HG02759 (cell line): ENCODE results near the gene CARD19.
A peak's percentile ranks its signal among the peaks of the same experiment; 100 is the strongest.

ENCODE experiments used
- ATAC-seq: cut with Tn5 transposase; IDR thresholded peaks from one replicate; pipeline ENCODE4 v1.9.1; 2021; ENCODE audit warnings: mild to moderate bottlenecking, moderate library complexity; ENCODE audit not compliant: unreplicated experiment

The CARD19 gene

DNA sequence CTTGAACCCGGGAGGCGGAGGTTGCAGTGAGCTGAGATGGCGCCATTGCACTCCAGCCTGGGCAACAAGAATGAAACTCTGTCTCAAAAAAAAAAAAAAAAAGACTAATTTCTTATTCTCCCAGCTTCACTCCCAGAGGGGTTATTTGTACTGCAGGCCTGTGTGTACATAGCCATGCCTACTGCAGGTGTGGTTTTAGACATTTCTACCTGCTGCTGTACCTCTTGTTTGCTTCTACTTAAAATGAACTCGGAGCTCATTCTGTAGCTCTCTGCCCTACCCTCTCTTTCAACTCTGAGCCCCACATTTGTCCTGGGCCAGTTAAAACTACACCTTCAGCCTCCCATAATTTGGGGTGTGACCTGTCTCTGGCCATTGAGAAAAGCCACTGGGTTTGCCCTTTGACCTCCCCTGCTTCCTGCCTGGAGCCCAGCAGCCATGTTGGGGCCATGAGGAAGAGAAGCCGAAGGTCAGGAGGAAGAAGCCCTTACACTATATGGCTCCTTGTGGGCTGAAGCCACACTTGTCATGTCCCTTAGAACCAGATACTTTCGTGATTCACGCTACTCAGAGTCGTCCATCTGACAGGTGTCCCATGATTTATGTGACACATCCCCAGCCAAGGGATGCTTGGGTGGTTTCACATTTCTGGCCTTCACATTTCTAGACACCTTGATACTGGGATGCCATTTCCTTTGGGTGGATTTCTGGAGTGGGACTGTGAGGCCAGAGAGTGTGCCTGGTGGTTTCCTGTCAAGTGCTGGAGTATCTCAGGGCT is 9.4 kb upstream of the CARD19 start:
- no peak for ATAC-seq

DNA sequence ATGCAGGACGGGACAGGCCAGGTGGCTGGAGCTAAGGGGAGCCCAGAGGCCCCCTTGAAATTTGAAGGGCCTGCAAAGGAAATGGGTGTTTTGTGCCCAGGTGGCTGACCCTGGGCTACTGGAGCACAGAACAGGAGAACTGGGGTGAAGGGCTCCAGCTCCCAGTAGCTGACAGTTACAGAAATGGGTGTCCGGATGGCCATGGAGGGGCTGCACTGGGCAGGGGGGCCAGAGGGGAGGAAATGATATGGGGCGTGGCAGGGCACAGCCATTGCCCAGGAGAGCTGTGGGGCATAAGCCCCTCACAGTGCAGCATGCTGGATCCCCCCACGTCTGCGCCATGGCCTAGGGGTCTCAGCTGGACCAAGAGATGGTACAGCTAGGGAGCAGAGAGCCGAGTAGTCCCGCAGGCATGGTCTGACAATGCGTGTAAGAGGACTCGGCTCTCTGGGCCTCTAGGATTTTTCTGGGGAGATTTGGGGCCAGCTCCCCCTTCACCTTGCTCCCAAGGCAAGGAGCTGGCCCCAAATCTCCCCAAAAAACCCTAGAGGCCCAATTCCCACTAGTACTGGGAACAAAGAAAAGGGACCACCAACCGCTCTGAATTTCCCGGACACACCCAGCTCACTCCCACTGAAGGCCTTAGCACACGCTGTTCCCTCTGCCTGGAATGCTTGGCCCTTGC is 7.9 kb upstream of the CARD19 start:
- no peak for ATAC-seq

DNA sequence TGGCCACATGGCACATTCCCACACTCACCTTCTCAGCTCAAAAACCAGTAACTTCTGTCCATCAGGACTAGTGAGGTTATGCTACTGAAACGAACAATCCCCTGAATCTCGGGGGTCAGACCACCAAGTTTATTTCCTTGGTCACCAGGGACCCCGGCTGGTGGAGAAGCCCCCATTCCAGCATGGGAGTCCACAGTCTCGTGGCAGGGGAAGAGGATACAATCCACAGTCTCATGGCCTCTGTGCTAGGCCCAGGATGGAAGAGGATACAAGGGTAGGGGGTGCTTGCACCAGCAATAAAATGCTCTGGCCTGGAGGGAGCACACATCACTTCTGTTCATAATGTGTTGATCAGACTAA is 7.4 kb upstream of the CARD19 start:
- no peak for ATAC-seq

DNA sequence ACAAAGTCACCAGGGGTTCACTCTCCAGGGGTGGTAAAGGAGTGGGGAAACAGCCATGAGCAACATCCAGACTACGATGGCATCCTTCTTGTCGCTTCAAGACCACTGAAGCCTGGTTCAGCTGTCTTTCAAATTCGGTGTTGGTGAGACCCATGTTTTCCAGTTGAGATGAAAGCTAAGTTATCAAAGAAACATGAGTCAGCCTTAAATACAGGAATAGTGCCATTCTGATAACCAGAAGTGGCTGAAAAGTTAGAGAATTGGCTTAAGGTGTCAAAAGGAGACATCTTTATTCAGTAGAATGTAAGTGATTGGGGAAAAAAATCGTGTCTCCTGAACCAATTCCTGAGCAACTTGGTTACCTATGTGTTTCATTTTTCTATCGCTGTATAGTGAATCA is 7.0 kb upstream of the CARD19 start:
- no peak for ATAC-seq

DNA sequence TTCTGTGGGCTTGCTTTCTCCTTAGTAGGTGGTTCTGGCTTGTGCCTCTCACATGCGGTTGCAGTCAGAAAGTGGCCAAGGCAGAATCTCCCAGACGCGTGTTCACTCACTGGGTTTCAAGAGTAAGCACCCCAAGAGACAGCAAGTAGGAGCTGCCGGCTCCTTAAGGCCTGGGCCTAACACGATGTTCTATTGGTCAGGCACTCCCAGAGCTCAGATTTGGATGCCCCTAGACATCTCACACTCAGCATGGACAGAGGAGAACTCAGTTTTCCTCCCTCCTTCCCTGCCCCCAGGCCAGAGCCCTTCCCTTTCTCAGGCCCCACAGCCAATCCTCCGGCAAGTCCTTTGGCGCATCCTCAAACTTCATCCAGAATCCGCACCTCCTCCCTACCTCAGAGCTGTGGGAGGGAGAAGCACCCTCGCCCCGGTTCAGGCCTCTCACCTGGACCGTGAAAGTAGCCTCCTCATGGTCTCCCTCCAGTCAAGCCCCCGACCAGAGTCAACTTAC is 6.5 kb upstream of the CARD19 start:
- no peak for ATAC-seq

DNA sequence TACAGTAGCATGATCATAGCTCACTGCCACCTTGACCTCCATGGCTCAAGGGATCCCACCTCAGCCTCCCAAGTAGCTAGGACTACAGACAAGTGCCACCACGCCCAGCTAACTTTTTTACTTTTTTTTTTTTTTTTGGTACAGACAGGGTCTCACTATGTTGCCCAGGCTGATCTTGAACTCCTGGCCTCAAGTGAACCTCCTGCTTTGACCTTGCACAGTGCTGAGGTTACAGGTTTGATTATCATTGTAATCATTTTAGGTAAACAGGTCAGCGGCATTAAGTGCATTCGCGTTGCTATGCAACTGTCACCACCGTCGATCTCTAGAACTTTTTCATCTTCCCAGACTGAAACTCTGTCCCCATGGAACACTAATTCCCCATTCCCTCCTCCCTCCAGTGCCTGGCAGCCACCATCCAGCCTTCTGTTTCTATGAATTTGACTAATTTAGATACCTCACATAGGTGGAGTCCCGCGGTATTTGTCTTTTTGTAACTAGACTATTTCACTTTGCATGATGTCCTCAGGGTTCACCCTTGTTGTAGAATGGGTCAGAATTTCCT is 5.8 kb upstream of the CARD19 start:
- ATAC-seq: no peak

DNA sequence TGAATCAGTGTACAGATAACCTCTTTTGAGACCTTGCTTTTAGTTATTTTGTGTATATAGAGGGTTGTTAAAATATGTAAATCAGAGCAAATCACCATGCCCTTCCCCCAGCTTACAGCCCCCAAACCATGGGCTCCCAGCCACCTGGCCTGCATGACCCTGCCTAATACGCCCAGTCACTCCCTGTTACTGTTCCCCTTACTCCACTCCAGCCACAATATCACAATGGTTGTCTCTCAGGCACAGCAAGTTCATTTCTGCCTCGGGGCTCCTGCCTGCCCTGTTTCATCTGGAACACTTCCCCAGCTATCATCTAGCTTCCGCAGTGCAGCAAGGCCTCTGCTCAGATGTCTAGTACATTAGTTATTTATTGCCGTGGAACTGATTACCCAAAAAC is 5.0 kb upstream of the CARD19 start:
- ATAC-seq: no peak

DNA sequence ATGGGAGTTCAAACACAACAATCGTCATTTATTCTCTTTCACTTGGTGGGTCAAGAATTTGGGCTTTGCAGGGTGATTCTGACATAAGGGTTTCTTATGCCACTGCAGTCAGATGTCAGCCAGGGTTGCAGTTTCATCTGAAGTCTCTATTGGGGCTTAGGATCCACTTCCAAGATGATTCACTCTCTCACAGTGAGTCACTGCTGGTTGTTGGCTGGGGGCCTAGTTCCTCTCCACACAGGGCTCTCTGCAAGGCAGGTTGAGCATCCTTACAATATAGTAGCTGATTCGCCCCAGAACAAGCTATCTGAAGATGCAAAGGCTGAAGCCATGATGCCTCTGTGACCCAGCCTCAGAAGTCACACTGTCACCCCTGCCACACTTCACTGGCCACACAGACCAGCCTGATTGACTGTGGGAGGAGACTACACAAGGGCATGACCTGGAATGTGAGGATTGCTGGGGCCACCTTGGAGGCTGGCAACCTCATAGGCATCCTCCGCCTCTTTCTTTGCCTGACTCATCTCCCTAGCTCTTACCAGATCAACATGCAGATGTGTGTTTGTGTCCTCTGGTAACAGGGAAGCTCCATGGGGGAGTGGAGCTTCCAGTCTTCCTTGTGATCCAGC is 4.5 kb upstream of the CARD19 start:
- ATAC-seq: no peak

DNA sequence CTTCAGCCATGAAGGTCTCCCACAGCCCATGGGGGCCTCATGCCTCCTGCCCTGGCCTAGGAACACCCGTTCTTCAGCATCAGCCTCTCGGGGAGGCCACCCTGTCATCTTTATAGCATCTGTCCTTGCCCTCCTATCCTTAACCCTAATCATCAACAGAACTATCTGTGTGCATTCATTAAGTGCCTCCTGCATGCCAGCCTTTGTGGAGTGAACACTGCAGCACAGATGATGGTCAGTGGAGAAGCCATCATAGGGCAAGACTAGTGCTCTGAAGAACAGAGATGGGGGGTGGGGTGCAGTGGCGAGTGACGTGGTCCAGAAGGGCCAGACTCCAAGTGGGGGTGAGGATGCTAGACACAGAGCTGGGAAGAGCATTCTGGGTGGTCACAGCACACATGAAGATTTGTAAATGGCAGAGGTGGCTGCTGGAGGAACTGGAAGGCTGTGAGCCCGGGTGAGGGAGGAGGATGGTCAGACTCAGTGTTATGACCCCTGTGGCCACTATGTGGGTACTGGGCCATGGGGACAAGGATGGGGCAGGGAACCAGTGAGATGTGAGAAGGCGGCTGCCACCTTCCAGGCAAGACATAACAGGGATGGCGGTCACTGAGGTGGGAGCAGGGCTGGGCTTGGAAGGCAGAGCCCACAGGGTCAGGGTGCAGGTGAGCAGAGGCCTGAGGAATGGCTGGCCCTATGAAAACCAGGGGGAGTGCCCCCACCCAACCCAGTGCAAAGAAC is 3.6 kb upstream of the CARD19 start:
- no peak for ATAC-seq

DNA sequence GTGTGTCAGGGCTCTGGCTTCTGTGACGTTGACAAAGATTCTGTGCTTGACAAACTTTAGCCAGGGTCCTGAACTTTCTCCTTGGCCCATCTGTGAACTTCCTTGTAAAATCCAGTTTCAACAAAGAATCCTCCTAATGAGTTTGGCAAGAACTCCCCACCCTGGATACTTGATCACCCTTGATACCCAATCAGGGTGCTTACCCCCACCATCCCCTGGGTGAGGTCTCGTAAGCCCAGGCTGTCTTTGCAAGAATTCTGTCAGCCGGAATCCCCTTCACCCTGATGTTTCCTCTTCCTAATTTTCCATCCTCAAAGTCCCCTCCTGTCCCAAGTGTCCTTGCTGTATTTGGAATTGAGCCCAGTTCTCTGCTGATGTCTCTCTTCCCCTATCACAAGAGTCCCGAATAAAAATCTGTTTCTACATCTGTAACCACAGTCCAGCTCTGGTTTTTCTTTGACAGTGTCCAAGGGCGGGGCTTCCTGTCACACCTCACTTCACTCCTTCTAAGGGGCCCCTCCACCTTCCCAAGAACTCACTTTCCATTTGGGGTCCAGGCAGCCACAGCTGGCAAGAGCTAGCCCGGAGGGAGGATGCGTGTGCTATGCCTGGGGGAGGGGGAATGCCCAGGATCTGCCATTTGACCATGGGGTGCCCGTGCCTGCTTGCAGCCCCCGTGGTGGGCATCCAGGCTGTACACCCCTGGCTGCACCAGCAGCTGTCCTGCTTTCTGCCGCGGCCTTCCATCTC is 2.7 kb upstream of the CARD19 start:
- ATAC-seq: no peak

DNA sequence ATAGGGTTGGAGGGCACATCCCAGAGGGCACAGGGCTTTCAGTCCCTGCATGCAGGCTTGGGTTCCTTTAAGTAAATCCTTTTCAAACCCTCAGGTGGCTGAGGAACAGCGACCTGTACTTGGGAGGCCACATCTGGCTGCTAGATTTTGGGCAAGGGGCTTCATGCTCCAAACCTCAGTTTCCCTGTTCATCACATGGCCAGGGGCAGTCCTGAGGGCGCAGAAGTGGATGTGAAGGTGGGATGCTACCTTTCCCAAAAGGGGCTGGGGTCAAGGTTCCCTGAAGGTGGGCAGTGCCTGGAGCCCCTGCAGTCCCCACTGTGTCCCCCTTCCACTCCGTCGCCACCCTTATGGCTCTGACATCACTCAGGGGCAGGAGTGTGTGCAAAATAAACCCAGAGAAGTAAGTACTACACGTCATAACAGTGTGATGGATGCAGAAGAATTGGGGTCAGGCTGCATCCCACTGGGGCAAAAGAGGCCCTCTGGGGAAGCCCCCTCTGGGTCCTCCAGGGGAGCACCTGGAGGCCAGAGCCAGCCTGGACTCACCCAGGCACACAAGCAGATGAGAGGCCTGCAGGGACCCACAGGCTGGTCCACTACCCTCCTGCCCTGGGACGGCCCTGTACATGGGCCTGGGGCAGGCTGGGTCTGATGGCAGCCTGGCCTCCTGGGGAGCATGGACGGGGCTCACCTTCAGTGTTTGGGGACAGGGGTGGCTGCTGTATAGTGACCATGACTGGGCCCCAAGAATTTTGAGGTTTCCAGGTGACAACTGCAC is 1.9 kb upstream of the CARD19 start:
- ATAC-seq: no peak

DNA sequence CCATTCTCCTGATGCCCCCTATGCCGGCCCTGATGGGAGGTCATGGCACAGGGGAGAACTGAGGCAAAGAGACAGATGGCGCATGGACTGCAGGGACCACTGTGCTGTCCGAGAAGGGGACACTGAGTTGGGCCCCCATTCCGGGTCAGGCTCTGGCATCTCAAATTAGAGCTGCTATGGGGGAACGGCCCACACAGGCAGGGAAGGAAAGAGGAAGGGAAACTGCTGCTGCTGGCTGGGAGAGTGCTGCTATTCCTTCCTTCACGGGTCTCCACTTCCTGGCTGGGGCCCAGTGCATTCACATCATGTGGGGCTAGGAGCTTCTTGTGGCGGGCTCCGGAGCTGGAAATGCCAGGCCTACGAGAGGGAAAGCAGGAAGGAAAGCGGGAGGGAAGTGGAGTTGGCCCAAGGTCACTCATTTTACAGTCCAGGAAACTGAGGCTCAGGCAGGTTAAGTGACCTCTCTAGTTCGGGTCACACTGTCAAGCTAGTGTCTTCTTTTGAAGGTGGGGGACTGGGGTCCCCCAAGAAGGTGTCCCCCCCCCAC is 1.3 kb upstream of the CARD19 start:
- no peak for ATAC-seq

DNA sequence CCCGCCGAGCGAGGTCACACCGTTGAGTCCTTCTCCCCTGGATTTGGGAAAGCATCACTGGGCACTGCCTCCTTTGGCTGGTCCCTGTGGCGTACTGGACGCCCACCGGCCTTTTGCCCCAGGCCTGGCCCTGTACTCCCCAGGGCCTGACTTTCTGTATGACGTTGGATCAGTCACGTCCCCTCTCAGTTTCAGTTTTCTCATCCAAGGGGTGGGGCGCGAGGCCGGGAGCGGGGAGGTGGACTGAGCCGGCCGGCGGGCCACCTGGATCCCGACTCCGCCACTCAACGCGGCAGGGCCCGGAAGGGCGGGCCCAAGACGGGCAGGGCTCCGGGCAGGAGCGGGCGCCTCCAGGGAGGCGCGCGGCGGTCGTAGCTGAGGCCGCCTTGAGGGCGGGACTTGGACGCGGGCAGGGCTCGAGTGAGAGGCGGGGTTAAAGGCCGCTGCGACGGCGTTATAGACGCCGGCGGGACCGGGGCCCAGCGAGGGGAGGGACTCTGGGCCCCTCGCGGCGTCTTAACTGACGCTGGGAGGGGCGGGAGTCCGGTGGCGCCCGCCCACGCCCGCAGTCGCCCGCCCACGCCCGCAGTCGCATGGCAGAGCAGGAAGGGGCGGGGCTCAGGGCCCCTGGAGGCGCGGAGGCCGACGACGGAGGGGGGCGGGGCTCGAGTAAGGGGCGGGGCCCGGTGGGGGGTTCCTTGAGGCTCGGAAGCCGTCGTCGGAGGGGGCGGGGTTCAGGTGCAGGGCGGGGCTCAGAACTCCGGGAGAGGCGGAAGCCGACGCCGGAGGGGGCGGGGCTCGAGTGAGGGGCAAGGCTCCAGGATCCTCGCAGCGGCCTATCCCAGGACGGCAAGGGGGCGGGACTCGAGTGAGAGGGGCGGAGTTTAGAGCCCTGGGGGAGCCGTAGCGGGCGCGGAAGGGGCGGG is 549 bp upstream of the CARD19 start:
- peak; percentile 71 for ATAC-seq

DNA sequence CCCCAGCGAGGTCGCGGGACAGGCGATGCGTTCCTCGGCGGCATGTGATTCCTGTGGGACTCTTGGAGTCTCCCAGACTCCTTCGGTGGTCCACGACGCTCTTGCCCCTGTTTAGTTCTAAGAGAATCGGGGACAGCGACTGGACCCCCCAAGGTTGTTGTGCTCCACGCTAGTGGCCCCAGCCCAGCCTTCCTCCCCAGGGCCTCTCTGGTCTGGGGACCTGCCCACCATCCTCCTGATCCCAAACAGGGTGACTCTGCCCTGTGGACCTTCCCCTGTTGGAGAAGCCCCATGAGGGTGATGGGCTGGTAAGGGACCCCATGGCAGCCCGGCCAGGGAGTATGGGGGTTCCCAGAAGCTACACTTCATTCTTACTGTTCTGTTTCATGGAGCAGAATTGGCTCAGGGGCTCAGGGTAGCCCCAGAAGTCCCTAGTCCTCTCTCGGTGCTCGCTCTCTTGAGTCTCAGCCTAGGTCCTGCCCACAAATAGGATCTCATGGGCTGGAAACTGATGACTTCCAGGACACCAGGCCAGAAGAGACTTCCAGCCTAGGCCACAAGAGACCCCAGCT is 880 bp downstream of the CARD19 start:
- no peak for ATAC-seq

DNA sequence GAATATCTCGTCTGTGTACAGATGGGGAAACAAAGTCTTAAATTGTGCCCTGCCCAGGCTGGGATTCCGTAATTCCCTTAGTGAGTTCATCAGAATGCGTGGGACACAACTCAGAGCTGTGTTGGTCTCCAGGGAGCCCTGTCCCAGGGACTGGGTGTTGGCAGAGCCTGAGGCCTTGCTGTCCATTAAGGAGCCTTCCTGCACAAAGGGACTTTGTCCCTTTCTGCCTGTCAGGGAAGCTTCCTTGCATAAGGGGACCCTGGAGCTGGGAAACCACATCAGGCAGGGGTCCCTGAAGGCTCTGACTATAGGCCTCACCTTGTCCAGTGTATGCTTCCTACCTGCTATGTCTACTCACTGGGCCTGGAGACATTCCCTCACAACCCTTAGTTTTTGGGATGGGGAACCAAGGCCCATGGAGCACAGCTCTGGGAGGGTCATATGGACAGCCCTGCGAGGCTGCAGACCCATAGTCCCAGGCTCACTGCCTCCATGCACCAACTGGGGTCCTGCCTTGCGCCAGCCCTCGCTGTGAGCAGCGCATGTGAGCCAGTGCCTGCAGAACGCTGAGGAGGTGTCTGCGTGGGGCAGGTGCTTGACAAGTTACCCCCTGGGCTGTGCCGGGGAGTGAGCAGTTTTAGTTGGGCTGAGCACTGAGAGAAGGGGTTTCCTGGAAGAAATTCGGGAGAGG is 1.6 kb downstream of the CARD19 start:
- ATAC-seq: no peak

DNA sequence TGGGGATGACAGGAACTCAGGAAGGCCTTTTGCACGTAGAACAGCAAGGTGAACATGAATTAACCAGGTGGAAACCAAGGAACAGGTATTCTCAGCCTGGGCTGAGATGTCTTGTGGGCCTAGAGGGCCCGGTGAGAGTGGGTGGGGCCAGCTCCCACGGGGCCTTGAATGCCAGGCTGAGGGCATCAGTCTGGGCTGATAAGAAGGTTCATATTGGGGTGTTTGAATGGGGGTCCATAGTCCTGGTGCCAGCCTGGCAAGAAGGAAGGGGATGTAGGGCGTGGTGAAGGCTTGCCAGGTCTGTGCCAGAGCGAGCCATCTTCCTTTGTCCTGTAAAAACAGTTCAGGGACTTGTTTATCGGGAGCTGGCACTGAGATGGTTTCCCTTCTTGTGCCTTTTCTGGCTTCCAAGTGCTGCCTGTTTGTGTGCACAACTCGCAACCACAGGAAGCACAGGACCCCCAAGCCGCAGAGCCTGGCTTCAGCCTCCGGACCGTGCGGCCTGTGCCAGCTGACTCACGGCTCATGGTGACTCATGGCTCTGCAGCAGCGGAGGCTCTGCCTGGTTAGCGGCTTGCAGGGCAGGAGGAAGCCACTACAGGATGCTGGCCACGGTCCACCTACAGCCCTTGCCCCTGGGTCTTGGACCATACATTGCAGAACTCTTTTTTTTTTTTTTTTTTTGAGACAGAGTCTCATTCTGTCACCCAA is 2.4 kb downstream of the CARD19 start:
- no peak for ATAC-seq
